GM19023 (cell line): ENCODE data around the gene CMIP.

Experiments used
- ATAC-seq: cut with Tn5 transposase; IDR thresholded peaks from one replicate; pipeline ENCODE4 v1.9.1; 2021; ENCODE audit warnings: mild to moderate bottlenecking, moderate library complexity; ENCODE audit not compliant: unreplicated experiment

CMIP gene

GRCh38 chr16:81527477-81528178, 83.0 kb downstream of the CMIP start:
- ATAC-seq, result no peak

GRCh38 chr16:81528256-81528655, 83.6 kb downstream of the CMIP start:
- ATAC-seq, result no peak

GRCh38 chr16:81530296-81530721, 85.7 kb downstream of the CMIP start:
- no peak for ATAC-seq

- ATAC-seq, result no peak
Observed at GRCh38 chr16:81530814-81531213, 86.2 kb downstream of the CMIP start.

GRCh38 chr16:81531419-81531821, 86.8 kb downstream of the CMIP start:
- ATAC-seq, result no peak

- ATAC-seq, result no peak
Observed at GRCh38 chr16:81532491-81533174, 88.0 kb downstream of the CMIP start.

- ATAC-seq, result no peak
Observed at GRCh38 chr16:81533175-81533507, 88.5 kb downstream of the CMIP start.

- no peak for ATAC-seq
Observed at GRCh38 chr16:81535679-81536360, 91.2 kb downstream of the CMIP start.

GRCh38 chr16:81536648-81537047, 92.0 kb downstream of the CMIP start:
- ATAC-seq, result no peak

- no peak for ATAC-seq
Observed at GRCh38 chr16:81537721-81538561, 93.3 kb downstream of the CMIP start.

GRCh38 chr16:81539009-81539758, 94.6 kb downstream of the CMIP start:
- ATAC-seq, result no peak

- ATAC-seq, result no peak
Observed at GRCh38 chr16:81539759-81540472, 95.3 kb downstream of the CMIP start.

- no peak for ATAC-seq
Observed at GRCh38 chr16:81541314-81541713, 96.7 kb downstream of the CMIP start.

GRCh38 chr16:81542609-81543570, 98.3 kb downstream of the CMIP start:
- ATAC-seq, result no peak

- no peak for ATAC-seq
Observed at GRCh38 chr16:81543571-81543970, 99.0 kb downstream of the CMIP start.

- no peak for ATAC-seq
Observed at GRCh38 chr16:81544261-81544660, 99.7 kb downstream of the CMIP start.

- ATAC-seq, result no peak
Observed at GRCh38 chr16:81544700-81545271, 100.2 kb downstream of the CMIP start.

- ATAC-seq, result no peak
Observed at GRCh38 chr16:81545470-81546250, 101.1 kb downstream of the CMIP start.
